ENCODE results near the gene NR0B2. TPM values are rescaled to one million over a fixed set of nuclear protein-coding genes. Genes with fewer than 3 reads are reported as not detected.

NR0B2 gene
- total RNA-seq (37.4 and 39.1 TPM in 2 replicates), polyA plus RNA-seq (57.5 and 68.1 TPM in 2 replicates)

GRCh38 chr1:26913754-26914619 lies at the start of gene NR0B2:
TSS of gene NR0B2 (minus strand) at chr1:26913975. CDS start at chr1:26913940, 35 bp downstream.
- H3K4me3 ChIP-seq, result peak within 1 kb of the TSS; percentile 6

GRCh38 chr1:26961826-26962225 lies 48.1 kb upstream of the NR0B2 start:
- Histone ChIP-seq H3K79me2 (peaks cover 30% of the 10 kb centered on the region), H2AFZ (no peak overlapping the region), H3K36me3 (replicated peaks; ENCODE audit: insufficient read depth, low read depth) (no peaks in the 10 kb centered on the region), H4K20me1 (ENCODE audit: insufficient read depth, poor library complexity, severe bottlenecking) (no peaks in the 10 kb centered on the region), H3K4me1 (ENCODE audit: insufficient read depth) (peaks cover 5% of the 10 kb centered on the region), H3K27me3 (peaks cover 14% of the 10 kb centered on the region), H3K9me3 (ENCODE audit: low read depth) (no peaks in the 10 kb centered on the region), H3K4me3 (no peak overlapping the region), H3K4me2 (no peak overlapping the region), H3K27ac (peak overlapping the region; percentile 73), H3K9me2 (replicated peaks; ENCODE audit: insufficient read depth) (no peaks in the 10 kb centered on the region)
- no peak for DNase-seq (ENCODE audit: low spot score)
- WGBS (ENCODE audit: low lambda C conversion rate, missing lambda C conversion rate), result 71% methylated on average over 3 of the region's 3 CpGs
- TF ChIP-seq, protein P1, sequence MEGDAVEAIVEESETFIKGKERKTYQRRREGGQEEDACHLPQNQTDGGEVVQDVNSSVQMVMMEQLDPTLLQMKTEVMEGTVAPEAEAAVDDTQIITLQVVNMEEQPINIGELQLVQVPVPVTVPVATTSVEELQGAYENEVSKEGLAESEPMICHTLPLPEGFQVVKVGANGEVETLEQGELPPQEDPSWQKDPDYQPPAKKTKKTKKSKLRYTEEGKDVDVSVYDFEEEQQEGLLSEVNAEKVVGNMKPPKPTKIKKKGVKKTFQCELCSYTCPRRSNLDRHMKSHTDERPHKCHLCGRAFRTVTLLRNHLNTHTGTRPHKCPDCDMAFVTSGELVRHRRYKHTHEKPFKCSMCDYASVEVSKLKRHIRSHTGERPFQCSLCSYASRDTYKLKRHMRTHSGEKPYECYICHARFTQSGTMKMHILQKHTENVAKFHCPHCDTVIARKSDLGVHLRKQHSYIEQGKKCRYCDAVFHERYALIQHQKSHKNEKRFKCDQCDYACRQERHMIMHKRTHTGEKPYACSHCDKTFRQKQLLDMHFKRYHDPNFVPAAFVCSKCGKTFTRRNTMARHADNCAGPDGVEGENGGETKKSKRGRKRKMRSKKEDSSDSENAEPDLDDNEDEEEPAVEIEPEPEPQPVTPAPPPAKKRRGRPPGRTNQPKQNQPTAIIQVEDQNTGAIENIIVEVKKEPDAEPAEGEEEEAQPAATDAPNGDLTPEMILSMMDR (IDR thresholded peaks at IDR 0.05; ENCODE audit: poor library complexity), result no peak
- TF ChIP-seq EZH2 (IDR thresholded peaks at IDR 0.05; ENCODE audit: borderline replicate concordance), result no peak
- TF ChIP-seq EZH2phosphoT487 (IDR thresholded peaks at IDR 0.05; ENCODE audit: low read depth, severe bottlenecking, unreplicated experiment), result no peak

More at GRCh38 chr1:26913754-26914619, at the start of gene NR0B2:
- 66% methylated on average over 16 of the region's 16 CpGs for WGBS (ENCODE audit: low lambda C conversion rate, missing lambda C conversion rate)
- peak within 1 kb of the TSS; percentile 70 for H3K4me2 ChIP-seq
- no peak within 1 kb of the TSS for H2AFZ ChIP-seq
- H3K36me3 ChIP-seq (replicated peaks; ENCODE audit: insufficient read depth, low read depth), result no peaks in the 10 kb centered on the region
- no peaks in the 10 kb centered on the region for H4K20me1 ChIP-seq (ENCODE audit: insufficient read depth, poor library complexity, severe bottlenecking)
- TF ChIP-seq, protein P1 (IDR thresholded peaks at IDR 0.05; ENCODE audit: poor library complexity), result no peak
- TF ChIP-seq EZH2phosphoT487 (IDR thresholded peaks at IDR 0.05; ENCODE audit: low read depth, severe bottlenecking, unreplicated experiment), result peak; percentile 29
- H3K9me2 ChIP-seq (replicated peaks; ENCODE audit: insufficient read depth), result no peaks in the 10 kb centered on the region
- H3K27me3 ChIP-seq, result no peaks in the 10 kb centered on the region
- peak within 1 kb of the TSS; percentile 93 for H3K27ac ChIP-seq
- DNase-seq (ENCODE audit: low spot score), result peak; percentile 90
- H3K79me2 ChIP-seq, result peaks cover 18% of the 10 kb centered on the region
- no peaks in the 10 kb centered on the region for H3K9me3 ChIP-seq (ENCODE audit: low read depth)
- peaks cover 36% of the 10 kb centered on the region for H3K4me1 ChIP-seq (ENCODE audit: insufficient read depth)

GRCh38 chr1:26960625-26960966 lies 46.8 kb upstream of the NR0B2 start:
- no peaks in the 10 kb centered on the region for H3K9me2 ChIP-seq (replicated peaks; ENCODE audit: insufficient read depth)
- no peaks in the 10 kb centered on the region for H4K20me1 ChIP-seq (ENCODE audit: insufficient read depth, poor library complexity, severe bottlenecking)
- peak overlapping the region; percentile 7 for H3K4me3 ChIP-seq
- H2AFZ ChIP-seq, result peak overlapping the region; percentile 56
- no peaks in the 10 kb centered on the region for H3K36me3 ChIP-seq (replicated peaks; ENCODE audit: insufficient read depth, low read depth)
- H3K27me3 ChIP-seq, result peaks cover 14% of the 10 kb centered on the region
- H3K9me3 ChIP-seq (ENCODE audit: low read depth), result no peaks in the 10 kb centered on the region
- WGBS (ENCODE audit: low lambda C conversion rate, missing lambda C conversion rate), result 0% methylated on average over 3 of the region's 3 CpGs
- peaks cover 5% of the 10 kb centered on the region for H3K4me1 ChIP-seq (ENCODE audit: insufficient read depth)
- no peak for DNase-seq (ENCODE audit: low spot score)
- peak overlapping the region; percentile 77 for H3K4me2 ChIP-seq
- H3K27ac ChIP-seq, result peak overlapping the region; percentile 73
- TF ChIP-seq, protein P1 (IDR thresholded peaks at IDR 0.05; ENCODE audit: poor library complexity), result no peak
- TF ChIP-seq EZH2phosphoT487 (IDR thresholded peaks at IDR 0.05; ENCODE audit: low read depth, severe bottlenecking, unreplicated experiment) (no peak), EZH2 (IDR thresholded peaks at IDR 0.05; ENCODE audit: borderline replicate concordance) (no peak)
- peaks cover 40% of the 10 kb centered on the region for H3K79me2 ChIP-seq

Data from hepatocyte (in vitro differentiated cells).